MG63 (cell line): Measurements from ENCODE around the gene TNNT3. TPM values are rescaled to one million over a fixed set of nuclear protein-coding genes. Genes with fewer than 3 reads are reported as not detected.
A peak's percentile ranks its signal among the peaks of the same experiment; 100 is the strongest.
"Not testable (repeated sequence)": the region's sequence is repeated elsewhere in the genome, so short reads cannot be mapped to it uniquely, and the experiment has no call there.

Source experiments
- DNase-seq: peaks from one replicate; pipeline ENCODE4 v3.0.0-alpha.2; 2020
- H3K27me3 ChIP-seq: fragments of 250-450 bp; sonication (Bioruptor Pico); 2 replicates; pipeline ENCODE4 v1.5.1; 2020; ENCODE audit warnings: mild to moderate bottlenecking, moderate library complexity
- H3K36me3 ChIP-seq: fragments of 250-450 bp; sonication (Bioruptor Pico); 2 replicates; pipeline ENCODE4 v1.5.1; 2020; ENCODE audit warnings: mild to moderate bottlenecking, moderate library complexity
- H3K4me3 ChIP-seq: fragments of 250-450 bp; sonication (Bioruptor Pico); 2 replicates; pipeline ENCODE4 v1.5.1; 2020; ENCODE audit warnings: mild to moderate bottlenecking, moderate library complexity
- H3K9me3 ChIP-seq: fragments of 250-450 bp; sonication (Bioruptor Pico); 2 replicates; pipeline ENCODE4 v1.5.1; 2020; ENCODE audit warnings: mild to moderate bottlenecking, moderate library complexity
- total RNA-seq: library from RNA; depleted of rRNA; stranded (reverse); fragments of >200 nt; shearing (Covaris generic); gene quantifications from 2 replicates; pipeline ENCODE4 v1.2.3, GENCODE V29; 2014; ENCODE audit warnings: low replicate concordance

Gene TNNT3
- total RNA-seq, 1 experiment from 2014 or later: not detected

DNA sequence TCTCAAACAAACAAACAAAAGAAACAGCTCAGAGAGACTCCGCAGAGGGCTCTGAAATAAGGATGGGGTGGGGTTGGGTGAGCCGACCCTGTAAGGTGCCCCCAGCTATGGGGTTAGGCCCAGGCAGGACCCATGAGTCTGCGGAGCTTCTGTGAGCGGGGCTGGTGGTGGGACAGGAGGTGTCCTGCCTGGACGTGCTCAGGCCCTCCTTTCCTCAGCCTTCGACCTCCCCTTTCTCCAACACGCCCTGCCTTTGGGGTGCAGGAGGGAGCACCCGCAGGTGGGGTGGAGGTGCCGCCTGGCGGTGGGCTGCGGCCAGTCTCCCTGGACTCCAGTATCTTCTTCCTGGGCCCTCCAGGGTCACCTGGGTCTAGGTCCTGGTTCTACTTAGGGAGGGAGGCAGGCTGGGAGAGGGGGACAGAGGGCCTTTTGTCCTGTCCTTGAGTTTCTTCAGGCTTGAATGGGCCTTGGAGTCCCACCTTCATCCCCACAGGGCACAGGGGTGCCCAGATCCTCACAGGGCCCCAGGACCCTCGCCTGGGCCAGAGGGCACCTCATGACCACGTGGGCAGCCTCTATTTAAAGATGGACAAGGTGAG lies 40.1 kb upstream of the TNNT3 start:
- H3K36me3 ChIP-seq: peaks cover 34% of the 10 kb centered on the region
- no peak overlapping the region for H3K4me3 ChIP-seq
- no peaks in the 10 kb centered on the region for H3K9me3 ChIP-seq
- H3K27me3 ChIP-seq: no peaks in the 10 kb centered on the region
- no peak for DNase-seq

- H3K36me3 ChIP-seq: peaks cover 41% of the 10 kb centered on the region
- H3K27me3 ChIP-seq: no peaks in the 10 kb centered on the region
- no peak overlapping the region for H3K4me3 ChIP-seq
- H3K9me3 ChIP-seq: no peaks in the 10 kb centered on the region
- peak; percentile 79 for DNase-seq
Observed at GRCh38 chr11:1879941-1880720, 39.4 kb upstream of the TNNT3 start.

- H3K36me3 ChIP-seq: peaks cover 48% of the 10 kb centered on the region
- no peak overlapping the region for H3K4me3 ChIP-seq
- no peaks in the 10 kb centered on the region for H3K9me3 ChIP-seq
- DNase-seq: no peak
- no peaks in the 10 kb centered on the region for H3K27me3 ChIP-seq
Observed at GRCh38 chr11:1880746-1881441, 38.6 kb upstream of the TNNT3 start.

DNA sequence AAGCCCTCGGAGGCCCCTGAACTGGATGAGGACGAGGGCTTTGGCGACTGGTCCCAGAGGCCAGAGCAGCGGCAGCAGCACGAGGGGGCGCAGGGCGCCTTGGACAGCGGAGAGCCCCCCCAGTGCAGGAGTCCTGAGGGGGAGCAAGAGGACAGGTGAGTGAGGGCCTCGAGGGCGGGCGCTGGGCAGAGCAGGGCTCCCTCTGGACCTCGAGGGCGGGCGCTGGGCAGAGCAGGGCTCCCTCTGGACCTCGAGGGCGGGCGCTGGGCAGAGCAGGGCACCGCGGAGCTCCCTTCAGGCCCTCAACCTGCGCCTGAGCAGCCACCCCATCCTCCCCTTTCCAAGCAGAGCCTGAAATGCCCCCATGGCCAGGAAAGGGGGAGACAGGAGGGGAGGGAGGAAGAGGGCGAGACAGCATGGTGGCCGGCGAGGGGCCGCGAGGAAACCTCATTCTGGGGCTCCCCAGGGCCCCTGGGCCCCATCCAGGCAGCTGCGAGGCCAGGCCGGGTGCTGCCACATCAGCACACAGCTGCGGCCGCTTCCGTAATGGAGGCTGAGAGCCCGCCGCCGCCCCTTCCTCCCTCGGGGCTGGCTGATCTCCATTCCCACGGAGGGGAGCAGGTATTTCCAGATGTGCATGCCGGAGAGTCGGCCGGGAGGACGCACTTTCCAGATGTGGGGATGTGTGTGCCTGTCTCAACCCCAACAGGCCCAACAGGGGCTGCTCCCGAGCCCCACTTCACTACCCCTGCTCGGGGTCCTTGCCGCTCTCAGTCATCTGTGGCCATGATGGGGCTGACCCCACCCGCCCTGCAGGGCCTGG lies 37.9 kb upstream of the TNNT3 start:
- no peak overlapping the region for H3K4me3 ChIP-seq
- DNase-seq: no peak
- H3K9me3 ChIP-seq: no peaks in the 10 kb centered on the region
- H3K27me3 ChIP-seq: no peaks in the 10 kb centered on the region
- H3K36me3 ChIP-seq: peaks cover 54% of the 10 kb centered on the region

GRCh38 chr11:1882265-1883238 lies 37.0 kb upstream of the TNNT3 start:
- Histone ChIP-seq H3K4me3 (no peak overlapping the region), H3K27me3 (no peaks in the 10 kb centered on the region), H3K9me3 (no peaks in the 10 kb centered on the region), H3K36me3 (peaks cover 60% of the 10 kb centered on the region)
- no peak for DNase-seq

DNA sequence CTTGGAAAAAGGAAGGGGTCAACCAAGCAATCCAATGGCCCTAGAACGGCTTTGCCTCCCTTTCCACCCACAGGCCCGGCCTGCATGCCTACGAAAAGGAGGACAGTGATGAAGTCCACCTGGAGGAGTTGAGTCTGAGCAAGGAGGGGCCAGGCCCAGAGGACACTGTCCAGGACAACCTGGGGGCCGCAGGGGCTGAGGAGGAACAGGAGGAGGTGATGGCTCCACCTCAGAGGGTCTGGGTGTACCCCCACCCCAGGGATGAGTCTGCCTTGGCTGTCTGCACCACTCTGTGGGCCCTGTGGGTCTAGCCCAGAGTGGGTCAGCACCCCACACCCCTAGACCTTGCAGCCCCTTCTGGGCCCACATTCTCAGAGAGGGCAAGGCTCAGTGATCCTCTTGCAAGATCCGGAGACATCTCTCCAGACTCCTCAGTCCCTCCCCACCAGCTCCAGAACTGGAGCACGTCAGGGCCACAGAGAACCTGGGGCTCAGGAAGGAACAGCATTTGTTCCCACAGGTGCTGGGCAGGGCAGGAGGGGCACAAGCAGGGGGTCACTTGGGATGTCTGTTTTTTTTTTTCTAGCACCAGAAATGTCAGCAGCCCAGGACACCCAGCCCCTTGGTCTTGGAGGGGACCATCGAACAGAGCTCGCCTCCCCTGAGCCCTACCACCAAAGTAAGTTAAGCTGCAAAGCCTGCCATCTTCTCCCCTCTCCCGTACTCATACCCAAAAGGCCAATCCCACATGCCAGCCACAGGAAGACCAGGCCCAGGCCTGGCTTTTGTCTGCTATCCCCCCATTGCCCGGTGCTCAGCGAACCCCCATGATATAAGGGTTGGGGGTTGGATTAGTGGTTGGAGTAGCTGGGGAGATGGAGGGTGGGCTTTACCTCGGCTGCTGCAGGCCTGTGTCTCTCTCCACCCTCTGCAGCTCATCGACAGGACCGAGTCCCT lies 35.9 kb upstream of the TNNT3 start:
- no peak overlapping the region for H3K4me3 ChIP-seq
- peaks cover 62% of the 10 kb centered on the region for H3K36me3 ChIP-seq
- DNase-seq: no peak
- no peaks in the 10 kb centered on the region for H3K27me3 ChIP-seq
- H3K9me3 ChIP-seq: no peaks in the 10 kb centered on the region

GRCh38 chr11:1884303-1884700 lies 35.2 kb upstream of the TNNT3 start:
- no peaks in the 10 kb centered on the region for H3K27me3 ChIP-seq
- no peaks in the 10 kb centered on the region for H3K9me3 ChIP-seq
- no peak overlapping the region for H3K4me3 ChIP-seq
- DNase-seq: no peak
- H3K36me3 ChIP-seq: peaks cover 62% of the 10 kb centered on the region

GRCh38 chr11:1886551-1886950 lies 33.0 kb upstream of the TNNT3 start:
- H3K9me3 ChIP-seq, H3K27me3 ChIP-seq, H3K4me3 ChIP-seq, DNase-seq: not testable (repeated sequence)
- peaks cover 54% of the 10 kb centered on the region for H3K36me3 ChIP-seq

- H3K36me3 ChIP-seq: peaks cover 51% of the 10 kb centered on the region
- no peaks in the 10 kb centered on the region for H3K9me3 ChIP-seq
- H3K4me3 ChIP-seq: no peak overlapping the region
- DNase-seq: no peak
- no peaks in the 10 kb centered on the region for H3K27me3 ChIP-seq
Observed at GRCh38 chr11:1887451-1888346, 31.8 kb upstream of the TNNT3 start.

GRCh38 chr11:1888347-1888753 lies 31.2 kb upstream of the TNNT3 start:
- Histone ChIP-seq H3K36me3 (peaks cover 46% of the 10 kb centered on the region), H3K9me3 (no peaks in the 10 kb centered on the region), H3K4me3 (no peak overlapping the region), H3K27me3 (no peaks in the 10 kb centered on the region)
- DNase-seq: no peak

GRCh38 chr11:1888811-1889210 lies 30.7 kb upstream of the TNNT3 start:
- H3K4me3 ChIP-seq: no peak overlapping the region
- H3K27me3 ChIP-seq: no peaks in the 10 kb centered on the region
- H3K36me3 ChIP-seq: peaks cover 44% of the 10 kb centered on the region
- no peaks in the 10 kb centered on the region for H3K9me3 ChIP-seq
- no peak for DNase-seq

- Histone ChIP-seq H3K27me3 (no peaks in the 10 kb centered on the region), H3K4me3 (no peak overlapping the region), H3K9me3 (no peaks in the 10 kb centered on the region), H3K36me3 (peaks cover 38% of the 10 kb centered on the region)
- no peak for DNase-seq
Observed at GRCh38 chr11:1889224-1889930, 30.1 kb upstream of the TNNT3 start.

DNA sequence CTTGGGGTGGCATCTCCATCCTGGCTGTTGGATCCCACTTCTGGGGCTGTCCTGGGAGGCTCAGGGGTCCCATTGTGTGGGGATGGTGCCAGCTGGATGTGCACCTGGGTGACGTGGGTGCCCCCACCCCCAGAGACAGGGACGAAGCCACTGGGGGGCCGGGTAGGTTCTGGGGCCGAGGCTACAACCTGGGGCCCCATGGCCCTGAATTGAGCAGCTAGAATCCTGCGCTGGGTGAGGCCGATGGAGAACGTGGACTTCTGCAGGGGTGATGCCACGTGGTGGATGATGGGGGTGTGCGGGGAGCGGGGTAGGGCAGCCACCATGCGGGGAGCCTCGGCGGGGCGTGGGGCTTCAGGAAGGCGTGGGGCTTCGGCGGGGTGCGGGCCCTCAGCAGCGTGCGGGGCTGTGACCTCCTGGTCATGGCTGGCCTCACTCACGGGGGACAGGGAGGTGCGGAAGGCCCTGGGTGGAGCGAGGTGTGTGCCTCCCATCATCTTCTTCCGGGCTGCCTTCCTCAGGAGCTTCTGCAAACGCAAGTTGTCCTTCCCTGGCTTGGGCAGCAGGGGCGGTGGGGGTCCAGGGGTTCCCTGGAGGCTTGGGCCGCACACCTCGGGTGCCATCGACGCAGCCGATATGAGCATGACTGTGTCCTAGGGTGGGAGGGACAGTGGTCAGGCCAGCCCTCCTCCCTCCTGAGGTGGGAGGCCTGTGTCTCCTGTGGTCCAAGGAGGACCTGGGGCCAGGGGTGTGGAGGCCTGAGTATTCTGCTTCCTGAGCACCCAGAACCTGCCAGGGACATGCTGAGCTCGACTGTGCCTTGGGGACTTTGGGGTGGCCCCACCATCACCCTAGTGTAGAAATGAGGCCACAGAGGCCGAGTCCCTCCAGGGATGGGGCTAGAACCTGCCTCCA lies 29.3 kb upstream of the TNNT3 start:
- H3K9me3 ChIP-seq: no peaks in the 10 kb centered on the region
- no peak for DNase-seq
- H3K4me3 ChIP-seq: no peak overlapping the region
- peaks cover 30% of the 10 kb centered on the region for H3K36me3 ChIP-seq
- no peaks in the 10 kb centered on the region for H3K27me3 ChIP-seq
